HG02623 (cell line): ENCODE results near the gene GLB1L2.

Source experiments
- ATAC-seq: cut with Tn5 transposase; IDR thresholded peaks from one replicate; pipeline ENCODE4 v1.9.1; 2021; ENCODE audit warnings: moderate library complexity; ENCODE audit not compliant: unreplicated experiment

The GLB1L2 gene

GRCh38 chr11:134383576-134384221 lies 51.9 kb downstream of the GLB1L2 start:
- no peak for ATAC-seq

- no peak for ATAC-seq
These were observed 52.6 kb downstream of the GLB1L2 start for GRCh38 chr11:134384406-134384805.

GRCh38 chr11:134385171-134385570 lies 53.4 kb downstream of the GLB1L2 start:
- ATAC-seq, result no peak

- no peak for ATAC-seq
These were observed 54.2 kb downstream of the GLB1L2 start for GRCh38 chr11:134385774-134386565.

GRCh38 chr11:134386945-134387344 lies 55.2 kb downstream of the GLB1L2 start:
- no peak for ATAC-seq

- no peak for ATAC-seq
These were observed 55.7 kb downstream of the GLB1L2 start for GRCh38 chr11:134387501-134387900.

- no peak for ATAC-seq
These were observed 56.8 kb downstream of the GLB1L2 start for GRCh38 chr11:134388590-134388989.

GRCh38 chr11:134389464-134390180 lies 57.8 kb downstream of the GLB1L2 start:
- ATAC-seq, result no peak

- no peak for ATAC-seq
These were observed 59.1 kb downstream of the GLB1L2 start for GRCh38 chr11:134390706-134391569.

- no peak for ATAC-seq
These were observed 59.9 kb downstream of the GLB1L2 start for GRCh38 chr11:134391656-134392055.

GRCh38 chr11:134392953-134393615 lies 61.3 kb downstream of the GLB1L2 start:
- ATAC-seq, result no peak

- no peak for ATAC-seq
These were observed 61.9 kb downstream of the GLB1L2 start for GRCh38 chr11:134393638-134394037.

- ATAC-seq, result no peak
These were observed 62.5 kb downstream of the GLB1L2 start for GRCh38 chr11:134394311-134394710.

GRCh38 chr11:134395002-134395401 lies 63.2 kb downstream of the GLB1L2 start:
- no peak for ATAC-seq

- ATAC-seq, result no peak
These were observed 65.7 kb downstream of the GLB1L2 start for GRCh38 chr11:134397304-134398078.

GRCh38 chr11:134398079-134398444 lies 66.3 kb downstream of the GLB1L2 start:
- ATAC-seq, result no peak

- no peak for ATAC-seq
These were observed 67.0 kb downstream of the GLB1L2 start for GRCh38 chr11:134398644-134399292.

- ATAC-seq, result no peak
These were observed 67.5 kb downstream of the GLB1L2 start for GRCh38 chr11:134399293-134399654.

GRCh38 chr11:134399996-134400395 lies 68.2 kb downstream of the GLB1L2 start:
- no peak for ATAC-seq
